Kidney tubule cell (primary cell): ENCODE results near the gene SLC26A5.
A peak's percentile ranks its signal among the peaks of the same experiment; 100 is the strongest.
"Not testable (repeated sequence)": the region's sequence is repeated elsewhere in the genome, so short reads cannot be mapped to it uniquely, and the experiment has no call there.

Experiments
- DNase-seq: peaks from one replicate; pipeline ENCODE4 v3.0.0-alpha.2; 2018; ENCODE audit warnings: low spot score

The SLC26A5 gene

DNA sequence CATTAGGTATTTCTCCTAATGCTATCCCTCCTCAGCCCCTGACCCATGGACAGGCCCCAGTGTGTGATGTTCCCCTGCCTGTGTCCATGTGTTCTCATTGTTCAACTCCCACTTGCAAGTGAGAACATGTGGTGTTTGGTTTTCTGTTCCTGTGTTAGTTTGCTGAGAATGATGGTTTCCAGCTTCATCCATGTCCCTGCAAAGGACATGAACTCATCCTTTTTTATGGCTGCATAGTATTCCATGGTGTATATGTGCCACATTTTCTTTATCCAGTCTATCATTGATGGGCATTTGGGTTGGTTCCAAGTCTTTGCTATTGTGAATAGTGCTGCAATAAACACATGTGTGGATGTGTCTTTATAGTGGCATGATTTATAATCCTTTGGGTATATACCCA is 46.3 kb downstream of the SLC26A5 start:
- DNase-seq: not testable (repeated sequence)

DNA sequence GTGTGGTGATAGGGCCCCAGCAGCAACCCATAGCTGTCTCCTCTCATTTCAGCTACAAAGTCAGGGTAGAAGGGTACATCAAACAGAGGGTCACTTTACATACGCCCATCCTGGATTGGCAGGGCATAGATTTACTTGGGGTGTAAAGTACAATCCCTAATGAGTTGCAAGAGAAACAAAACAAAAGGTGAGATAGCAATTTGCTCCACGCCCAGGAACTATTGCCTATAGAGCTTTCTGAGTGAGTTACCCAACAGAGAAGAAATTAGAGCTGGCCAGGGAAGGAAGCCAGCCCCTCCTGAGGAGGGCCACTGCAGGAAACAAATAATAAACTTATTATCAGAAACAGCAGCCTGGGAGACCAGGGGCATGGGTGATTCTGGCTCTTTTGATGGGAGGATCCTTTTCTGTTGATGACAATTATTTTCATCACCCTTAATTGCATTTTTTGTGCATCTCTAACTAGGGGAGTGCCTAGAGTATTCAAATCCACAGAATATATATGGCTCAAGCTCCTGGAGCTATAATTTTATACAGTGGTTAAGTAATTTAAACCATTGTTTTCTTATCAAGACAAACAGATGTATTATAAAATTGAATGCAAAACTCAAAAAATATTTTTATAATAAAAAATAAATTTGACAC is 47.4 kb downstream of the SLC26A5 start:
- no peak for DNase-seq

DNA sequence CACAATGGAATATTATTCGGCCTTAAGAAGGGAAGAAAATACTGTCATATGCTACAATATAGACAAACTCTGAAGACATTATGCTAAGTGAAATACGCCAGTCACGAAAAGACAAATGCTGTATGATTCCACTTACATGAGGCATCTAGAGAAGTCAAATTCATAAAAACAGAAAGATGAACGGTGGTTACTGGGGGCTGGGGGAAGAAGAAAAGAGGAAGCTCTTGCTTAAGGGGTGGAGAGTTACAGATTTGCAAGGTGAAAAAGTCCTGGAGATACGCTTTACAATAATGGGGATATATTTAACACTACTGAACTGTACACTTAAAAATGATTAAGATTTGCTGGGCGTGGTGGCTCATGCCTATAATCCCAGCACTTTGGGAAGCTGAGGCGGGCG is 49.5 kb downstream of the SLC26A5 start:
- no peak for DNase-seq

DNA sequence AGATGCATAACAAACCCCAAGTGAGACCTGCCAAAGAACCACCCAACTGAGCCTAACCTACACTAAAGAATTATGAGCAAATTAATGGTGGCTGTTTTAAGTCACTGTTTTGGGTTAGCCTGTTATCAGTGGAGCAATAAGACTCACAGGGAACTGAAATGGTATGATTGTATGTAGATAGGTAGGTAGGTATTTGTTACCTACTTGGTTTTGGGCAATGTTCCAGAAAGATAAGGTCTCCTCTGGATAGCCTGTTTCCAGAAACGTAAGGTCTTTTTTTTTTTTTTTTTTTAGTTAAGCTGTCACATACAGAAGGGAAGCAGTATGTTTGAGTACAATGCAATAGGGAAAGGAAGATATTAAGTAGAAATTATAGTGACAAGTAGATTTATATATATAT is 50.9 kb downstream of the SLC26A5 start:
- DNase-seq: no peak

DNA sequence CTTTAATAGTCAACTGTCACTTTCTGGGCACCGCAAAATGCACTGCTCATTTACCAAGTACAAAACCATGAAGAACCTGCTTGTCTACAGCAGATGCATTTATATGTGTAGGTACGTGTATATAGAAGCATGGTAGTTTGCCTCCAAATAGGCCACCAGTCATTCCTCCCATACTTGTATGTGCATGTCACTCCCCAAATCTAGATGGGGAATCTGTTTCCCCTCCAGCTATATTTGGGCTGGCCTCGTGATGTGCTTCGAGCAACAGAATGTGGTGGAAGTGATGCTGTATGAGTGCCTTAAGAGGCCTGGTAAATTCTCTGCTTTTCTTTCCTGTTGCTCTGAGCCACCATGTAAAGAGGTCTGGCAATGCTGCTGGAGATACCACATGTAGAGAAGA is 51.4 kb downstream of the SLC26A5 start:
- DNase-seq: no peak

DNA sequence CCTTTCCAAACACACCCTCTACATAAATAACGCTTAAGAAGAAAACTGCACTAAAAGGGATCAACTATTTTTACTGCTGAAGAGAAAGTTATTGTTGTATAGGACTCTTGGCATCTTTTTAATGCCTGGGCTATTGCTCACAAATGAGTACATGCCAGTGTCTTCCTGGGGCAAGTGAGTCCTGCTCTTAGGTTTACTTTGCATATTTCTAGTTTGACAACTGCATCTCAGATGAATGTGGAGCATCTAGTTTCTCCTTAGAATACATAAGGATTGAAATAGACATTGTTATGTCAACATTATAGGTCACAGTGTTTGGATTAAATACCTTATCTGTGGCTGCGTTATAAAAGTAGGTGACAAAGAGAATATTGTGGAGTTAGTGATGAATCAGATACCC is 54.0 kb downstream of the SLC26A5 start:
- DNase-seq: no peak

DNA sequence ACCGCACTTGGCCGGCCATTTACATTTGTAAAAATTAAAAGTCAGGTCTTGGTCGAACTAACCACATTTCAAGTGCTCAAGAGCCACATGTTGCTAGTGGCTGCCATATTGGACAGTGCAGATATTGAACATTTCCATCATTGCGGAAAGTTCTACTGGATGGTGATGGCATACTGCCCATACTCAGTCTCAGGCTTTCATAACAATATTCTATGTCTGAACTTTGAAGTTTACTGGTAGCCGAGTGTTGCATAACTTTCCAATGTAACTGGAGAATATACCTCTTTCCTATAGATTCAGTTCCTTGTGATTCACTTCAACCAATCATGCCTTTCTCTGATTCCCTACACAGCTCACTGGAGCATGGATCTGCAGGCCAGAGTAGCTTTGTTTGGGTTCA is 54.9 kb downstream of the SLC26A5 start:
- no peak for DNase-seq

DNA sequence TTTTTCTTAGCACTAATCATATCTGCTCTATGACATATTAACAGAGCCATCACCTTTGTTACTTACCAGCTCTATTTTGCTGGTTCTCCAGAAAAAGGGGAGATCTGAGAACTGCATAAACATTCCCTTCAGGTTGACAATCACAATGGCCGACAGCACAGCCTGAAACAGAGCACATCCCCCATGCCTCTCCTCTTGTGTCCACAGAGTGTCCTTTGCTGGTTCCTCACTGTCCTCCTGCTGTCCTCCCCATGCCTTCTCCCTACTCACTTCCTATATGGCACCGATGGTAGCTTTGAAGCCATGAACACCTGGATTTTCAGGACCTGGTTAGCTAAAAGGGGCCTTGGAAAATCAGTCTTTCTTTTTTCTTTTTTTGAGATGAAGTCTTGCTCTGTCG is 56.7 kb downstream of the SLC26A5 start:
- DNase-seq: no peak

DNA sequence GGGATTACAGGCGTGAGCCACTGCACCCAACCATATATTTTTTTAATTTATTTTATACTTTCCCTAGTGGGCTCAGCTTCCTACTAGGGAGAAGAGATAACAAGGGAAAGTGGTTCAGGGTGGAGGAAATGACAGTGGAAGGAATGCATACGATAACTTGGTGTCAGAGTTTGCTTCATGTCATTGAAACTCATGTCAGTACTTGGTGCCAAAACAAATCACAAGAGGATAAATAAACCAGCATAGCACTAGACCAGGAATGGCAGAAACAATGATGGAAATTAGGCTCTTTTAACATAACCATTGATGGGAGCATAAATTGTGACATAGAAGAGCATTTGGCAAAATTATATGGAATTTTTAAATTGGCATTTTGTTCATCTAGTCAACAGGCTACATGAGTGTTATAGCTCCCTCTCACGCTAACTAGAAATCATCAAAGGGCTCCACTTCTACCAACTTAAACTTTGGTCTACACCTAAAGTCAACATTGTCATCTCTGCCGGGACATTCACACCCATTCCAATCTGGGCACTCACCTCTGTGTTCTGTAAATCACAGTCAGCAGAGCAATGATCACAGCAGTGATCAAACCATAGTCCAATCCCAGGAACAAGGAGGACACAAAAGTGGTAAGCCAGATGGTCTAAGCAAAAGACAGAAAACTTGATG is 57.4 kb downstream of the SLC26A5 start:
- DNase-seq: no peak

DNA sequence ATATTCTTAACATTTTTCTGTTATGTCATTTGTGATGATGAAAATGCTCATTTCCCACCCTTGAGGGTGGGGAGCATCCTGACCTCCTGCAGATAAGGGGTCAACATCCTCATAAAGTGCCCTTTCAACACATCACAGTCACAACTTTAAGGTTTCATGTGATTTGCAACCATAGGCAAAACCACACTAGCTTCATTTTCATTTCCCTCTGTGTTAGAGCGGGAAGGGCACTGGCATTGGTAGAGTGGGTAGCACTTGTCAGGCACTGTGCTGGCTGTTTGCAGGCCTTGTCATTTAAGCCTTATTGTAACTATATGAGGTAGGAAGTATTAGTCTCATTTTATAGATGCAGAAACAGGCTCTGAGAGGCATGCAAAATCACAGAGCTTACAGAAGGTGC is 58.8 kb downstream of the SLC26A5 start:
- DNase-seq: no peak

DNA sequence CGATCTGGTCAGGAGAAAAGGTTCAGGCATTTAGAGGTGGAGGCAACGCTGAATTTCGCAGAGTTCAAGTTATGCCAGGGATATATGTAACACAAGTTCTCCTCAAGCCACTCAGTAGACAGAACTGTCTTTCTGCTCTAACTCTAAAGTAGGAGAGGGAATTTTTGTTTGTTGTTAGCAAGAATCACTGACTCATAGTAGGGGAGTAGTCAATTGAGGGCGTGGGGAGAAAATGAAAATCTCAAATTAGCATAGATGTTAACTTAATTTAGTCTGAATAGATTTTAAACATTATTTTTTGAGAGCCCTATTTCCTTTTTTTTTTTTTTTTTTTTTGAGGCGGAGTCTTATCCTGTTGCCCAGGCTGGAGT is 64.0 kb downstream of the SLC26A5 start:
- no peak for DNase-seq

DNA sequence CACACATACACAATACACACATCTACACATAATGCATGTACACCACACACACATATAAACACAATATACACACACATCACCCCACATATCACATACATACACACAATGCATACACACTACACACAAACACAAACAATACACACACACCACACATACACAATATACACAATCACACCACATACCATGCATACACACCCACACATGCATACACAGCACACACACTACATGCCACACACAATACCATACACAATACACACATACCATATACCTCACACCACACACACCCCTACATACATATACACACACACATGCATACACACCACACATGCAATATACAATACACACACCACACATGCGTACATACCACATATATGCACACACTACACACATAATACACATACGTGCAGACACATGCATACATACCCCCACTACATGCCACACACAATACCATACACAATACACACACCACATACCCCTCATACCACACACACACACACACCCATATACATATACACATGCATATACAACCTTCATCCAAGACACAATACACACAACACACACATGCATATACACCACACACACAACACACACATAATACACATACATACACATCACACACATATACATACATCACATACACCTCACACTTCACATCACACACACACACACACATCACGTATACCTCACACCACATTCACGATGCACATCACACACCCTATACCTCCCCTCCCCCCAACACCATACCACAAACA is 64.6 kb downstream of the SLC26A5 start:
- DNase-seq: no peak

DNA sequence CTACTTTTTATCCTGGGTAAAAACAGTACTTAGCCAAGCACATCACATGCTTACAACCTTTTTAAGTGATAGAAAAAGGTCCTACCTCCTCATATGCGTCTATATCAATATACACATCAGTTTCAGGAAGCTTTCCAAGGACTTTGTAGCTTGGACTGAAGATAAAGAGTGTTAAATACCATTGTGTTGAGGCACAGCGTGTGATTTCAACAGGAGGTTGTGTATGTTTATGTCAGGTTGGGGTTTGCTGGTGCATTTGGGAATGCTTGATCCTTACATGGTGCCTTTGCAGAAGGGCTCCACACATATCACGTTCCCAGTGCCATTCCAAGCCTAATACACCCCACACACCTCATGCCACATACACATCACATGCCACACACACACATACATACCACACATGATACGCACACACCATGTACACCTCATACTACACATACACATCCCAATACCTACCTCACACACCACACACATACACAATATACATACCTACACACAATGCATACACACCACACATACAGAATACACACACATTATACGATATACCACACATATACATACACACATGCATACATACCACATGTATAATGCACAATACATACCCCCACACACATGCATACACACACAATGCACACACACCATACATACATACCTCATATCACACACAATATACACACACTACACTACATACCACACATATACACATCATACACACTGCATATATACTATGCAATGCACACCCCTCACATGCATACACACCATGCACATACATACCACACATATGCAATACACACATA is 65.4 kb downstream of the SLC26A5 start:
- no peak for DNase-seq

DNA sequence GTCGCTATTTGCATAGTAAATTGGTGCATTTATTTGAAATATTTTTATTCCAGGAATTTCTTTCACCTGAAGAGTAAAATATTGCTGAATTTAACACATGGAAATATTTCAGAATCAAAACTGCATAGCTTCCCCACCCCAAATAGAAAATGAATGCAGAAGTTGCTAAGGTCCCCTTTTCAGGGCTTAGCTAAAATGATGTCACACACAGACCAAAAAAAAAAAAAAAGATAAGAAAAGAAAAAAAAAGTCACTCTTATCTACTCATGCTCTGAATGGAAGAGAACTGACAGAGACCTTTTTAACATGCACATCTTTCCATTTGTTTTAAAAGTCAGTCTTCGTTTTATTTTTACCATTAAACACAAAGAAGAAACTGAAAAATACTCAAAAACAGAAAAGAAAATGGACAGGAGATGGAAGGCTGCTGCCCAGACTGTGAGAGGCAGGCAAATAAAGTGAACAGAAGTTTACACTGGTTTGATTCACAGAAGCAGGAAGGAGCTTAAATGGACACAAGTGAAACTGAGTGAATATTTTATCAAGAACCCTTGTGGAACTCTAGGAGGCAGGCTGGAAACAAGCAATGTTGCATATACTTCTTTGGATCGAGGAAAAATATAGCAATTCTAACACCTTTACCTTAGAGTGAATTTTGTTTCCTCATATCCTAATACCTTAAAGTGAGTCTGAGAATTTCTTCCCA is 66.6 kb downstream of the SLC26A5 start:
- no peak for DNase-seq

DNA sequence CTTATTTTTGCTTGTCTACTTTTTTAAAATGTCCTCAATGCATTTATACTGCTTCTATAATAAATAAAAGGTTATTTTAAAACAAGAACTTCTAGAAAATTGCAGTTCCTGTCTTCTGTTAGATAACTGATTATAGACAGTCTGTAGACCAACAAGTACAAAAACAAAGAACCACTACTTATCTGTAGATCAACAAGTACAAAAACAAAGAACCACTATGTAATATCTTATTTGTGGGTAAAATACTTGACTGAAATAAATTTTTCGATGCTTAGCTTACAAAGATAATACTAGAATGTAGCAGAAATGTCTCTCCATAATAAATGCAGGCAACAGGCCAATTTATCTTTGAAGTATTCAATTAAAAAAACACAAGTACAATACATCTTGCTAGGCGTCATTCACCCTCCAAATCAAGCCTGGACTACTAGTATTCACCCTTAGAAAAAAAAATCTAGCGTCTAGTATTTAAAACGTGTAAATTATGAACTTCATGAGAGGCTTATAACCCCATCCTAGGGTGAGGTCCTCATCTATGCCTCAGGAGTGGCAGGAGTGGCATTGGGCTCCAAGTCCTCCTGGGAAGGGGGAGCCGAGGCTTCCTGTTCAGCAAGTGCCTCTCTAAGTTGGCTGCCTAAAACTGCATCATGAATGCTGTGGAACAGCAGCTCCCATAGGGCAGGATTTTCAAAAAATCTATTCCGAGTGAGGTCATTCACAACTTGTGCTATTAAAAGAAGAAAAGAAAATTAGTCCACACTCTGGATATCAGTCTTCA is 72.0 kb downstream of the SLC26A5 start:
- no peak for DNase-seq

DNA sequence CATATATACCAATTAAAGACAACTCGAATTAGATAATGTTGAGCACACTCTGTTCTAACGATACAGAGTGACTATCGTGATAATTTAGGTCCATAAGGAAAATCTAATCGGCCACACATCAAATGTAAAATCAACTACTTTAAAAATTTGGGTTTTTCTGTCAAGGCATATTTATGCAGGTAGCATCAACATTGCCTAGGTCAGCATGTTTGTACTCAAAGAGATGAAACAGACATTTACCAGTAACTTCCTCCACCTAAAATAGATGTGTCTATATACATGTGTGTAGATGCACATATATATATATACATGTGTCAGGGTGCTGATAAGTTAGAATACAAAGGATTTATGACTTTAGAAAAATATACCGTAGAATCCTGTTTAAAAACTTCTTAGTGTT is 76.6 kb downstream of the SLC26A5 start:
- DNase-seq: no peak

DNA sequence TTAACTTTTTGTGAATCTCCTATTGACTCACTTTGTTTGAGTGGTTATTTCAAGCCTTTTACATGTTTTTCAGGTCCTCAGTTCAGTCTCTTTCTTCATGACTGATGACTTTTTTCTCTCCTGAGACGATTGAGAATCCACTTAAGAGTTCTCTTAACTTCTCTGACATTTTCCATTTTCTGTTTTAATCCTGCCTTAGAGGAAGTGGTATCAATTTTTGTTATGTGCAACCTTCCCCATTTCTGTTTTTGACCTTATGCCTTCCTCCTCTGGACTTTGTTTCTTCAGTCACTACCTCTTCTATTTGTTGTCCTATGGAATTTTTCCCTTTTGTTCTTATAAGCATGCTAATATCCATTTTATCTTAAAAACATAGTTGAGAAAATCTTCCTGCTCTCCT is 96.2 kb downstream of the SLC26A5 start:
- DNase-seq: no peak

DNA sequence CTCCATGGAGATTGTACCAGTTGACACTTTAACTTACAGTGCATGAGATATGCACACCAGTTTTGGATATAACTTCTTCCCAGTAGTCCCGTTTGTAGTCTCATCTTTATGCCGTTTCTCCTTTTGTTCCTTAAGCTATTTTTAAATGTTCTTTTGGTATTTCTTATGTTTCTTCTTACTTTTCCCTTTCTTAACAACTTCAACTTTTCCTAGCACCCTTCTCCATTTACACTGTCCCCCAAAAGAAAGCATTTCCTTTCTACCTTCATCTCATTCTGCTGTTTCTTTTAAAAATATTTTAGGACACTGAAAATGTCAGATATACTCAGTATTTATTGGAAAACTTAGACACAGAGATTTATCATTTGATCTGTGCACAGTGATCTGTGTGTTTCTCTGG is 97.0 kb downstream of the SLC26A5 start:
- no peak for DNase-seq

DNA sequence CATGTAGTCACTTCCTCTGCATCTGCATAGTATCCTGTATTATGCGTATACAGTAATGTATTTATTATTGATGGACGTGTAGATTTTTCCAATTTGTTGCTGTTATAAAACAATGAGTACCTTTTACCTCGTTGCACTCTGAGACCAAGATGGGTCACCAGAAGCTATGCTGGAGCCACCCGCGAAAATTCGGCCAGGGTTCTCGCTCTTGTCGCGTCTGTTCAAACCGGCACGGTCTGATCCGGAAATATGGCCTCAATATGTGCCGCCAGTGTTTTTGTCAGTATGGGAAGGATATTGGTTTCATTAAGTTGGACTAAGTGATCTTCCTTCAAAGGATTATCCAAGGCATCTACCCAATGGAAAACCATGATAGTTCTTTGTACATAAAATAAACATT is 97.6 kb downstream of the SLC26A5 start:
- DNase-seq: no peak

DNA sequence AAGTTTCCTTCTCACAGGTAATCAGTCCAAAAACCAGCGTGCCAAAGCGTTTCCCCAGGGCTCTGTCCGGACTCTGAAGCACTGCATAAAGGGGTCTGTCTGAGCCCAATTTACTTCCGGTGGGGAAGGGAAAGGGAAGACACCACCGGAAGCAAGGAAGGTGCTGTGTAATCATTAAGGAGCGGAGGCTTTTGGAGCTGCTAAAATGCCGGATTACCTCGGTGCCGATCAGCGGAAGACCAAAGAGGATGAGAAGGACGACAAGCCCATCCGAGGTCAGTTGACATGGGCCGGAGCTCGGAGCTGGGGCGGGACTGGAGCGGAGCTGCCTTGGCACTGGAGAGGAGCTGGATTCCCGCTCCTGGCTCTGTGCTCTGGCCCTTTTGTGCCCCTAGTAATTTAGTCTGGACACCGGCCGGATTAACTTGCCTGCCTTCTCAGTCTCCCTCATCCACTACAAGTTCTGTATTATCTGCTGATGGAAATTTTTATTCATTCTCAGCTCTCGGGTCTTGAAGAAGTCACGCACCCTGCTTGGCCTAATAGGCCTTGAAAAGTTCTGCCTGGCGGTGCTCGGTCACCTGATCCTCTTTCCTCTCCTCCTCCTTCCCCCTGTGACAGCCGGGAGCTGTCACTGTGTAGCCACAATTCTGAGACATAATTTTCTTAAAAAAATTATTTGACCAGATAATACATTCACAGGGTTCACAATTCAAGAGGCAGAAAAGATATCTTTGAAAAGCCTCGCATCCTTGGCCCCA is 98.3 kb downstream of the SLC26A5 start, which contains the start of gene PSMC2:
Gene PSMC2 (plus strand): TSS at position 137 of the 761 bp plus-strand sequence. CDS start 69 bp downstream, at position 206.
- DNase-seq: peak; percentile 91
